Left lung (tissue), 10 donors: Measurements from ENCODE around the gene PID1. TPM values are rescaled to one million over a fixed set of nuclear protein-coding genes. Genes with fewer than 3 reads are reported as not detected.
A peak's percentile ranks its signal among the peaks of the same experiment; 100 is the strongest.

Experiments used
- ATAC-seq: fragments of 200-7000 bp; cut with Tn5 transposase; one replicate; pipeline ENCODE4 v1.9.1; 2020; ENCODE audit warnings: moderate library complexity
- DNase-seq, 4 donors: peaks; one replicate each; pipeline ENCODE4 v3.0.0-alpha.2; 2013 to 2020
- H3K27ac ChIP-seq, 2 donors: fragments of 200-600 bp; sonication (generic) in 1 of 2; one replicate each; pipeline versions ENCODE4 v1.5.0 to v1.8.0; 2020 to 2021
- H3K27me3 ChIP-seq, 2 donors: fragments of 200-600 bp; sonication (generic) in 1 of 2; one replicate each; pipeline versions ENCODE4 v1.5.0 to v1.8.0; 2020 to 2021
- H3K36me3 ChIP-seq, 2 donors: fragments of 200-600 bp; sonication (generic) in 1 of 2; one replicate each; pipeline versions ENCODE4 v1.5.0 to v1.8.0; 2020 to 2021
- H3K4me1 ChIP-seq, 2 donors: fragments of 200-600 bp; one replicate each; pipeline ENCODE4 v1.8.0; 2021
- H3K4me3 ChIP-seq, 2 donors: fragments of 200-600 bp; sonication (generic) in 1 of 2; one replicate each; pipeline versions ENCODE4 v1.5.0 to v1.8.0; 2020 to 2021; ENCODE audit warnings: mild to moderate bottlenecking in 1 of 2
- H3K9me3 ChIP-seq, 2 donors: fragments of 200-600 bp; sonication (generic) in 1 of 2; one replicate each; pipeline versions ENCODE4 v1.5.0 to v1.8.0; 2020 to 2021
- CTCF ChIP-seq, 2 donors: fragments of 200-600 bp; sonication (generic) in 1 of 2; IDR thresholded peaks; one replicate each; pipeline versions ENCODE4 v1.5.0 to v1.8.0; 2021; ENCODE audit warnings: antibody characterized with exemption in 2 of 2
- intact Hi-C, 2 donors: fragments of 100-400 bp; cut with DNase I; formaldehyde crosslinking; loops; one replicate each; pipeline versions ENCODE4 v1.11.2 to v1.14.2; 2022
- polyA plus RNA-seq, 6 donors: library from polyadenylated mRNA; unstranded; fragments of 120-200 nt; gene quantifications; one replicate each; pipeline ENCODE4 v1.2.1, GENCODE V29; 2013; ENCODE audit not compliant: insufficient read length in 6 of 6
- total RNA-seq, 2 donors: library from RNA; stranded (reverse); fragmentation: NEBNext Ultra II Directional; extraction: Animal tissue kit (Norgen Biotek cat#: 25700); gene quantifications; one replicate each; pipeline ENCODE4 v1.2.1, GENCODE V29; 2021
- donor health status: DM: no; HTN: yes; CAD: no.
- donor health status: DM: no; HTN: no; CAD: no.

The PID1 gene
- total and polyA plus RNA-seq, 8 donors = 19.7 to 47.8 (median 27.4) TPM

- Histone ChIP-seq H3K27me3 (peaks cover 0 to 43% of the 10 kb centered on the region in 2 donors), H3K27ac (no peak overlapping the region), H3K4me1 (peaks cover 0 to 17% of the 10 kb centered on the region in 2 donors), H3K4me3 (peak overlapping the region; percentile 14 to 64), H3K9me3 (no peaks in the 10 kb centered on the region), H3K36me3 (no peaks in the 10 kb centered on the region)
- DNase-seq = no peak
- TF ChIP-seq CTCF (IDR thresholded peaks at IDR 0.05) = no peak
- ATAC-seq = no peak
- intact Hi-C loops = no loop called here
Measured at GRCh38 chr2:229268626-229269025, 2.5 kb downstream of the PID1 start.

DNA sequence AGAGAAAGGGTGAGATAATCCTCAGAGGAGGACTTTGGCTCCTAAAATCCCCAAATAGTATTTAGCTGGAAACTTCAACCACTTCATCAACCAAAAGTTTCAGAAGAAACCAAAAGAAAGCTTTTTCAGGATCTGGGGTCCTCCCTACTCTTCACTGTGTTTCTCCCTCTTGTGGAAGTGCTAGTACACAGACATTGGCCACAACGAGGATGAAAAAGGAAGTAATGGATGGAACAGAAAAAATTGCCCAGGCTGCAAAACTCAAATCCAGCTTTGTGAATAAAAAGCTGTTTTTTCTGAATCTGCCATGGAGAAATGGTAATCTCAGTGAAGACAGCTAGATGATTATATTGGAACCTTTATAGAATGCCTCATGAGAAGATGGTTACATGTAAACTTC lies 4.0 kb downstream of the PID1 start:
- H3K4me3 ChIP-seq = no peak overlapping the region

GRCh38 chr2:229265727-229266126 lies 5.4 kb downstream of the PID1 start:
- TF ChIP-seq CTCF (IDR thresholded peaks at IDR 0.05) = no peak
- intact Hi-C loops = no loop called here
- no peak overlapping the region for H3K4me3 ChIP-seq
- H3K4me1 ChIP-seq = peaks cover 0 to 17% of the 10 kb centered on the region in 2 donors
- peaks cover 0 to 14% of the 10 kb centered on the region in 2 donors for H3K36me3 ChIP-seq
- ATAC-seq = peak; percentile 23
- DNase-seq = no peak
- H3K27ac ChIP-seq = no peak overlapping the region
- peaks cover 0 to 19% of the 10 kb centered on the region in 2 donors for H3K27me3 ChIP-seq
- H3K9me3 ChIP-seq = peaks cover 0 to 7% of the 10 kb centered on the region in 2 donors

More for the DNA sequence above, 4.0 kb downstream of the PID1 start:
- Histone ChIP-seq H3K27ac (no peak overlapping the region), H3K36me3 (peaks cover 0 to 5% of the 10 kb centered on the region in 2 donors), H3K27me3 (peaks cover 0 to 32% of the 10 kb centered on the region in 2 donors), H3K4me1 (peaks cover 0 to 17% of the 10 kb centered on the region in 2 donors), H3K9me3 (no peaks in the 10 kb centered on the region)
- ATAC-seq (no peak), DNase-seq (no peak)
- intact Hi-C loops = no loop called here
- no peak for TF ChIP-seq CTCF (IDR thresholded peaks at IDR 0.05)

DNA sequence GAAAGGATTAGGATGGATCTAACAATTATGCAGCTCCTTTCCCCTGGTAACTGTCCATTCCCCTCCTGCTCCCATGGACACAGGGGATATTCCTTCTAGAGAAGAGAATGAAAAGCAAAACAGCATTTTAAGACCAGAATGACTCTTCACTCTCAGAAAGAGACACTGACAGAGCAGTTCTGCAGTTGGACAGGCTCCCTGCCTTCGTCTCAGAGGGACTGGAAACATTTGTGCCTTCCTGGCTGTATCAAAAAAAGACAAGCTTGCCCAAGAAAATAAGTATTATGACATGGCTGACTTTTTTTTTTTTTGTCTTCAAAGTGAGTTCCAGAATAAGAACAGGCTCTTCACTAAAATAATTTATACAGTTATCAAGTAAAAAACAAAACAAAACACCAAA lies 9.5 kb downstream of the PID1 start:
- Histone ChIP-seq H3K27me3 (no peaks in the 10 kb centered on the region), H3K4me1 (peaks cover 0 to 8% of the 10 kb centered on the region in 2 donors), H3K36me3 (peaks cover 0 to 14% of the 10 kb centered on the region in 2 donors), H3K4me3 (no peak overlapping the region), H3K9me3 (peaks cover 0 to 7% of the 10 kb centered on the region in 2 donors), H3K27ac (no peak overlapping the region)
- no peak for ATAC-seq
- DNase-seq = no peak
- intact Hi-C loops = no loop called here
- TF ChIP-seq CTCF (IDR thresholded peaks at IDR 0.05) = no peak

- TF ChIP-seq CTCF (IDR thresholded peaks at IDR 0.05) = no peak
- H3K9me3 ChIP-seq = peaks cover 0 to 7% of the 10 kb centered on the region in 2 donors
- no peaks in the 10 kb centered on the region for H3K27me3 ChIP-seq
- no peak for DNase-seq
- peaks cover 0 to 14% of the 10 kb centered on the region in 2 donors for H3K36me3 ChIP-seq
- H3K4me3 ChIP-seq = no peak overlapping the region
- no peak overlapping the region for H3K27ac ChIP-seq
- H3K4me1 ChIP-seq = peaks cover 0 to 3% of the 10 kb centered on the region in 2 donors
- ATAC-seq = no peak
- intact Hi-C loops = no loop called here
Measured at GRCh38 chr2:229261076-229261475, 10.0 kb downstream of the PID1 start.
